SHP77 (cell line): ENCODE results near the gene MAPK4.

Experiments
- DNase-seq, 2 experiments: peaks; one replicate each; lab custom pipeline; 2025; lab: John Stamatoyannopoulos, UW

MAPK4 gene

GRCh38 chr18:50721451-50722120 lies 161.7 kb downstream of the MAPK4 start:
- no peak for DNase-seq

- no peak for DNase-seq
Observed at GRCh38 chr18:50722311-50722710, 162.4 kb downstream of the MAPK4 start.

DNA sequence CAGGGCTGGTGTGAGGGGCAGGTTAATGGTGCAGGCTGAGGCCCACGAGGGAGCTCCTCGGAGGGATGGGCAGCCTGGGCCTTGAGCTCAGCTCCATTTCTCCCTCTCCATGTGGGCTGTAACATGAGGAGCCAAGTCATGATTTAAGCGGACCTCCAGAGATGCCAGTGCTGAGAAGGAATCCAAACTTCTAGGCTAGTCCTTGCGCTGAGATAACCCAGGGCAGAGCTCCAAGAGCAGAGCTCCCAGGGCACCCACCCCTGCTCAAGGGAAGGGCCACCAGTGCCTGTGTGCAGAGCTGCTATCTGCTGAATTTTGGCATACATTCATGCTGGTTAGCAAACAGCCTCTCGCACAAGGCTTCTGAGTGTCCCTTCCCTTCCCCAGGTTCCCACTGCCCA lies 164.9 kb downstream of the MAPK4 start:
- DNase-seq, result no peak

GRCh38 chr18:50726960-50727589 lies 167.2 kb downstream of the MAPK4 start:
- DNase-seq, result no peak

GRCh38 chr18:50727721-50728471 lies 168.0 kb downstream of the MAPK4 start:
- DNase-seq, result no peak

DNA sequence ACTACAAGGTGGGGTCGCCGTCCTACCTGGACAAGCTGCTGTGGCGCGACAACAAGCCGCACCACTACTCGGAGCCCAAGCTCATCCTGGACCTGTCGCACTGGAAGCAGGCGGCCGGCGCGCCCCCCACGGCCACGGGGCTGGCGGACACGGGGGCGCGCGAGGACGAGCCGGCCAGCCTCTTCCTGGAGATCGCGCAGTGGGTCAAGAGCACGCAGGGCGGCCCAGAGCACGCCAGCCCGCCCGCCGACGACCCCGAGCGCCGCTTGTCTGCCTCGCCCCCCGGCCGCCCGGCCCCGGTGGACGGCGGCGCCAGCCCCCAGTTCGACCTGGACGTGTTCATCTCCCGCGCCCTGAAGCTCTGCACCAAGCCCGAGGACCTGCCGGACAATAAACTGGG lies 169.5 kb downstream of the MAPK4 start:
- DNase-seq, result no peak

GRCh38 chr18:50729986-50730385 lies 170.1 kb downstream of the MAPK4 start:
- no peak for DNase-seq

DNA sequence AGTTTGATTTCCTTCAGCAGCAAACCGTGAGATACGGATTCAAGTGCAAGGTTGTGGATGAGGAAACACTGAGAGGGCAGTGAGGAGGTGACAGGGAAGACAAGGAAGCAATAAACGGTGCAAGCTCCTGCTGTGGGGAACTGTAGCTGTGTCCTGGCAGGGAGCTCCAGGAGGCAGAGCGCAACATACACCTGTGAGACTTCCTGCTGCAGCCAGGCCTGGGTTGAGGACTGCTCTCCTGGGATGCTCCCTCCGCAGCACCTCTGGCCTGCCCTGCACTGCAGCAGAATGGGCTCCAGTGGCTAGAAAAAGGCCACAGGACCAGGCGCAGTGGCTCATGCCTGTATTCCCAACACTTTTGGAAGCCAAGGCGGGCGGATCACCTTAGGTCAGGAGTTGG lies 174.5 kb downstream of the MAPK4 start:
- DNase-seq, result no peak

DNA sequence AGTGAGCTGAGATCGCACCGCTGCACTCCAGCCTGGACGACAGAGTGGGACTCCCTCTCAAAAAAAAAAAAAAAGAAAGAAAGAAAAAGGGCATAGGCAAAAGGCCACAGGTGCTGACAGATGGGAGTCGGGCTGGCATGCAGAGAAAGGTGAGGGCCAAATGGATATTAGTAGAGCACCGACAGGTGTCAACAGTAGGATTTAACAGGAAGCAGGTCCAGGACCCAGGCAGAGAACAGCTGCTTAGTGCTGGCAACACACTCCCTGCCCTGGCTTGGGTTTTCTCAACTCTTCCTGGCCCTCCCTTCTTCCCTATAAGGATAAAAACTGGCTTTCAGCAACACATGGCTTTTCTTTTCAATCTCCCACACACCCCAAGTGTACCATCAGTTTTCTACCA lies 175.0 kb downstream of the MAPK4 start:
- no peak for DNase-seq

DNA sequence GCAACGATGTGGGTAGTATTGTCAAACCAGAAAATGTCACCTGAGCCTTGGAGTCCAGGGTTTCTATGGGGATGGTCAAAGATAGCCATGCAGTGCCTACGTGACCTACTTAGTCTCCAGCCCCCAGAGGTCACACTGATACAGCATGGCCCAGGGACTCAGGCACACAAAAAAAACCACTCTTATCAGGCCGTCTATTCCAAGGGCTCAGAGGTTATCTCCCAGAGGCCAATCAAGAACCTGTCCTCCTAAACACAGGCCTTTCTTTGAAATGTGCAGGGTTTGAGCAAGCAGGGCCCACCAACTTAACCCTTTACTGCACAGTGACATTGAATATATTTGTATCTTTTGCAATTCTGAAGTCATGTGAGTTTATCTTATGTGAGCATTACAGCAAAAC lies 177.2 kb downstream of the MAPK4 start:
- DNase-seq, result no peak

- DNase-seq, result no peak
Observed at GRCh38 chr18:50738098-50738757, 178.3 kb downstream of the MAPK4 start.

- DNase-seq, result no peak
Observed at GRCh38 chr18:50742952-50743351, 183.1 kb downstream of the MAPK4 start.

DNA sequence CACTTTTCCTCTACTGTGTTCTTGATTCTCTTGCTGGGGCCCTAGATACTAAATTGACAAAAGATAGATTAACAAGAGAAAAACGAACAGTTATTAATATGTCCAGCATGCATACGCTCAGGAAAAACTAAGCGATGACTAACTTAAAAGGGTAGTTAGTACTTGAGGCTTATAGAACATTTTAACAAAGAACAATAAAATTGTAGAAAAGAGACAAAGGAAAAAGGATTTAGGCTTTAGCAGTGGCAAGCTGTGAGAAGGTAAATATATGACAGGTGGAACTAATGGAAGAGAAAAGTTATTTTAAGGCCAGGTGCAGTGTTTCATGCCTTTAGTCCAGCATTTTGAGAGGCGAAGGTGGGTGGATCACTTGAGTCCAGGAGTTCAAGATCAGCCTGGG lies 184.4 kb downstream of the MAPK4 start:
- no peak for DNase-seq

DNA sequence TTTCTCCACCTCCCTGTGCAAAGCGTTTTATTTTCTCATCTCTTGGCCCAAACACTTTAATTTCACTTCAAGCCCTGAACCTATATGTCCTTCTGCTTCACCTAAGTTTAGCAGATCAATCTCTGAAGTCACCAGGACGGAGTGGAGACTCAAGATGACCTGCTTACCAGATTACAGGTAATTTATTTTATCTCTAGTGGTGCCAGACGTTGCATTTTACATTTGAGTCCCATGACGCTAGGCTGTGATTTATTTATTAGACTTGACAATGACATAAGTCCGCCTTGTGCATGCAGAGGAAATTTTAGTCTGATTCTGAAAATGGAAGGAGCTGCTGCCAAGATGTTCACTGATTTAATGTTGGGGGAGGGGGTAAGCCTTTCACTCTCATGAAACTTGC lies 186.1 kb downstream of the MAPK4 start:
- DNase-seq, result no peak

GRCh38 chr18:50747849-50748242 lies 188.0 kb downstream of the MAPK4 start:
- DNase-seq, result no peak

DNA sequence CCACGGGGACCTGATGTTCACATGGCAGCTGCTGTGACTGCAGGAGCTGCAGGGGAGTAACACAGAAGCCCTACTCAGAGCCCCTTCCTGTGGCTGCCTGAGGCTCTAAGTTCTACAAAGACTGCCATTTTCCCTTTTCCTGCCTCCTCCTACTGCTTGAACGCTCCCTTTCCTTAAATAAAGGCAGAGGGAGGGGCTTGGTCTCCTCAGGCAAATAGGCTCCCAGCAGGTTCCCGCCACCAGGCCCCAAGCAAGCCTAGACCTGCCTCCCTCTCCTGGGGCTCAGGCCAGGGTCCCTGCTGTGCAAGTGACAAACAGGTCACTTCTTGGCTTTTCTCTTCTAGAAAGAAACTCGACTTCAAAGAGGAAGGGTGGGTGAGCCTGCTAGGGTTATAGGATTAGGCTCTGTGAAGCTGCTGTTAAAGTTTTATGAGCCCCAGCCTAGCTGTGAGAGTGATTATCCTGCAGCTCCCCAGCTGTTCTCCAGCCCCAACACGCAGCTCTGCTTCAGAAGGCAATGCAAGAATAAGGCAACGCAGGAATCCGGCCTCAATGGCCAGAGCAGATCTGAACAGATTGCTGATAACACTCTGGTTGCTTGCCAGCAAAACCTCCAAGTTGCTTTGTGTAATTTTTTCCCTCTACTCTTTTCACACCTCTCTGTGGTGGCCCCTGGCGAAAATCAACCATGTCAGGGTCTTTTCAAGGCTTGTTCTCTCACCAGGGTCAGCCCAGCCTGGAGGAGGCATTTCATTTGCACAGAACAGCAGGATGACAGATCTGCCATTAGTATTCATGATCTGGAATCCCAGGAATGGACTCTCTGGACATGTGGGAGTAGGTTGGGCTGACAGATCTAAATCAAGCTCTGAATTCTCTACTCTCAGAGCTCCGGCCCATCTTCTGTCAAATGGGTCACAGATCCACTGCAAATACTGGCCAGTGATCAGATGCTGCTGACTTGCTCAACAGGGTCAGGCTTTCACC lies 188.6 kb downstream of the MAPK4 start:
- no peak for DNase-seq

DNA sequence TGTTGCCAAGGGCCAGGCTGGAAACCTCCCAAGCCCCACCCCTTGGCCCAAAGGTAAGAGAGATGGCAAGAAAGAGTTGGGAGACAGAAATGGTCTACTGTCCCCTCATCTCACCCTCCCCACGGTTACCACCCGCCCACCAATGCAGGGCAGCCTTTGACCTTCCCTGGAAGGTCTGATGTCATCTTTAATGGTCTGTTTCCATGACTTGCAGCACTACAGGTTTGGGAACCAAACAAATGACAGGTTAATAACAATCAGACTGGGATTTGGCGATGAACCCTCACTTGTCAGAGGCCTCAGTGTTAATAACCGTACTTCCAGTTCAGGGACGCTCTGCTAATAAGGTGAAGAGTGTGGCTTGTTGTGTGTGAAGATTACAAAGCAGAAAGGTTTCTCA lies 189.5 kb downstream of the MAPK4 start:
- no peak for DNase-seq

DNA sequence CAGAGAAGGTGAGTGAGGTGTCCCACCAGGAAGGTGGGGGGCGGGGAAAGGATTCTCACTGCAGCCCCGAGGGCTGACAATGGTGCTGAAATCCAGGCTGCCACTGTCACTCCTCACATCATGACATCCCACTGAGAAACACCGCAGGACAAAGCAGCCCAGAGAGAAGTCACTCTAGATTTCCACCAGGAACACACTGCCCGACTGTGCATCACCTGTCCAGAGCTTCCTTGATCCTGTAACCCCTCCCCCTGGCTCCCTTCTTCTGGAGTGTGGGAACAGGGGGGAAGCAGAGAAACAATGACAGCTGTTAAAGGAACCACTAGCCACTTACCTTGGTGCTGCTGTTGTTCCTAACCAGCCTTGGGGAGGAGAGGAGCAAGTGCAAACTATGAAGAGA lies 190.1 kb downstream of the MAPK4 start:
- DNase-seq, result no peak

DNA sequence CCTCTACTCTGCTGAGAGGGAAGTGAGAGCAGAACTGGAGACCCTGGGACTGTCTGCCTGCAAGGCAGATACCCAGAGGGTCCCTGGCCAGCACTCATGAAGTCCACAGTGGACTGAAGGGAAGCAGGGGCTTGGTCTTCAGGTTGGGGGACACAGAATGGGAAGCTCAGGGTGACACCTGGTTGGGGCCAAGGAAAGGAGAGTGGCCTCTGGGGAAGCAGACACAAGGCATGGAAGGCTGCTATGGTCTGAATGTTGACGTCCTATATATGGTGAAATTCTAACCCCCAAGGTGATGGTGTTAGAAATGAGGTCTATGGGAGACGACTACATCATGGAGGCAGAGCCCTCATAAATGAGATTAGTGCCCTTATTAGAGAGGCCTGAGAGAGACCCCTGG lies 190.7 kb downstream of the MAPK4 start:
- DNase-seq, result no peak

GRCh38 chr18:50751490-50751889 lies 191.6 kb downstream of the MAPK4 start:
- no peak for DNase-seq

DNA sequence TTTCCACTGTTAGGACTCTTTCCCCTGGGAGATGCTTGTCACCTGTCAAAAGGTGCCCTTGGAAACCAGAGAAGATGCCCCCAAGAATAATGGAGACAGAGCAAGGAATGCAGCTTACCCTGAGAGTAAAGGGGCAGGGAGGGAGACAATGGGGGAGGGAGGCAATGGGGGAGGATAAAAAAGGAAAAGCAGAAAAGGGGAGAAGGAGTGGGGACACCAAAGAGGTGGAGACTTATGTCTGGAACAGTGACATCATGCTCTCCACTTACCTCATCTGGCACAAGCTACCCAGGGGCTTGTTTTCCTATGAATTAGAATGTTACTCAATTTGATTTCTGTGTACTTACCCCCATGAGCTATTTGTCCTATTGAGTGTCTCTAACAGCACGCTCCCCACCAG lies 192.1 kb downstream of the MAPK4 start:
- no peak for DNase-seq

DNA sequence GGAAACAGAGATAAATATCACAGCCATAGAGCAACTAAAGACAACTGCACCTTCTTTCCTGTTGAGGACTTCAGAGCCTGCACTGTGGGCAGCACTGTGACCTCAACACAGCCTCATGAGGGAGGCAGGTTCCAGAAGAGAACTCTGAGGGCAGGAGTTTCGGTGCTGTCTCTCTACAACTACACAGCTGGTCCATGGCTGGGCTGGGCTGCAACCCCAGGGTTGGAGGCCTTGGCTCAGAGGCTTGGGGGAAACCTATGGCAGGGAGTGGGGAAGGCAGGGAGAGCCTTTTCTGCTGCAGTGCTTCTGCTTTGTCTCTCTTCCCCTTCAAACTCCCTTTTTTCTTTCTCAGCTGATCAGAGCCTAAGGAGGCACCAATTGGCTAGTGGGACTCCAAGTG lies 193.4 kb downstream of the MAPK4 start:
- DNase-seq, result no peak
